HL-60 (cell line): ENCODE results near the gene ZNF19.

Experiments
- CTCF ChIP-seq: IDR thresholded peaks from one replicate; pipeline ENCODE4 v1.5.1; 2011; ENCODE audit warnings: low read length, control low read depth, inconsistent platforms; ENCODE audit not compliant: insufficient read depth
- POLR2AphosphoS5 ChIP-seq: IDR thresholded peaks from 2 replicates; pipeline ENCODE4 v1.6.1; 2012; ENCODE audit warnings: low read depth
- REST ChIP-seq: IDR thresholded peaks from 2 replicates; pipeline ENCODE4 v1.6.1; 2012; ENCODE audit warnings: low read depth; ENCODE audit not compliant: insufficient replicate concordance

DNA sequence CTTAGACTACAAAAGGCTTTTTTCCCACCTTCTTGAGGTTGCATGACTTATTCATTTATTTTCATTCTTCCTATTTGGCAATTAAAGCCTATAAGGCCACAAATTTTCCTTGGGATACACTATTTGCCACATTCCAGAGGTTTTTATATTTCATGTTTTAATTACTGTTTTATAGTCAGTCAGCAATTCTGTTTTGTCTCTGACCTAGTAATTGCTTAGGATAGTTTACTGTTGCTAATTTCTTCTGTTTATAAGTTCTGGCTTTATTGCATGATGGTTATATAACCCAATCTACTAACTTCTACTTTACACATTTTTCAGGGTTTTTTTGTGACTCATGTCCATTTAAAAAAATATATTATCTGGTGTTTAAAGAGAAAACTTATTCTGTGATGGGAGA lies 29.6 kb downstream of the ZNF19 start:
- TF ChIP-seq CTCF: no peak
- TF ChIP-seq POLR2AphosphoS5: no peak
- TF ChIP-seq REST: no peak
